Ovary (tissue), 3 donors: Measurements from ENCODE around the gene MAST1.
"Not testable (repeated sequence)": the region's sequence is repeated elsewhere in the genome, so short reads cannot be mapped to it uniquely, and the experiment has no call there.

Source experiments
- CTCF ChIP-seq, 3 donors: fragments of 450-650 bp in 2 of 3; fragments of 200-600 bp in 1 of 3; IDR thresholded peaks; one replicate each; pipeline versions ENCODE4 v1.5.1 to v1.8.0; 2016 to 2022; ENCODE audit warnings: antibody characterized with exemption in 3 of 3, mild to moderate bottlenecking in 1 of 3
- EP300 ChIP-seq: sonication (generic); formaldehyde crosslinking; IDR thresholded peaks from one replicate; pipeline ENCODE4 v1.6.1; 2017; ENCODE audit warnings: antibody characterized with exemption
- POLR2A ChIP-seq: fragments of 450-650 bp; IDR thresholded peaks from one replicate; pipeline ENCODE4 v1.6.1; 2017; ENCODE audit warnings: antibody characterized with exemption, mild to moderate bottlenecking, moderate library complexity
- donor health status: DM: no; HTN: no; CAD: no.

- not testable (repeated sequence) for TF ChIP-seq CTCF (IDR thresholded peaks at IDR 0.05); POLR2A; EP300
Measured at GRCh38 chr19:12890299-12890786, 52.0 kb downstream of the MAST1 start.
